ENCODE results near the gene TBX20.

DNA sequence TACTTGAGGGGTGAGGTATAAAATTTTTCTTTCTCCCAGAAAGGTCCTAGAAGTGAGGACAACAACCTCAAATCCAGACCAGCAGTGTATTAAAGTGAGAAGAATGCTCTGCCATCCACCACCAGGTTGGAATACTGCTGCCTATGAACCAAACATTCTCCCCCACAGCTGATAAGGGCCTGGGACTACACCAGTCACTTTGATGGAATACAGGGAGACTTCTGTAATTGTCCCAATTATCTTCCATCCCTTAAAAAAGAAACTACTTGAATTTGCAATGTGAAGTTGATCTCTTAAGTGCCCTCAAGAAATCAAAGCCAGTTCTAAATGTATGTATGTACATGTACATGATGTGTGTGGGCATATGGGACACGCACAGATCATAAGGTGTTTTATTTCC lies 3.0 kb downstream of the TBX20 start:
- TF ChIP-seq, protein P1, sequence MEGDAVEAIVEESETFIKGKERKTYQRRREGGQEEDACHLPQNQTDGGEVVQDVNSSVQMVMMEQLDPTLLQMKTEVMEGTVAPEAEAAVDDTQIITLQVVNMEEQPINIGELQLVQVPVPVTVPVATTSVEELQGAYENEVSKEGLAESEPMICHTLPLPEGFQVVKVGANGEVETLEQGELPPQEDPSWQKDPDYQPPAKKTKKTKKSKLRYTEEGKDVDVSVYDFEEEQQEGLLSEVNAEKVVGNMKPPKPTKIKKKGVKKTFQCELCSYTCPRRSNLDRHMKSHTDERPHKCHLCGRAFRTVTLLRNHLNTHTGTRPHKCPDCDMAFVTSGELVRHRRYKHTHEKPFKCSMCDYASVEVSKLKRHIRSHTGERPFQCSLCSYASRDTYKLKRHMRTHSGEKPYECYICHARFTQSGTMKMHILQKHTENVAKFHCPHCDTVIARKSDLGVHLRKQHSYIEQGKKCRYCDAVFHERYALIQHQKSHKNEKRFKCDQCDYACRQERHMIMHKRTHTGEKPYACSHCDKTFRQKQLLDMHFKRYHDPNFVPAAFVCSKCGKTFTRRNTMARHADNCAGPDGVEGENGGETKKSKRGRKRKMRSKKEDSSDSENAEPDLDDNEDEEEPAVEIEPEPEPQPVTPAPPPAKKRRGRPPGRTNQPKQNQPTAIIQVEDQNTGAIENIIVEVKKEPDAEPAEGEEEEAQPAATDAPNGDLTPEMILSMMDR (IDR thresholded peaks at IDR 0.05; ENCODE audit: low read depth, low read length): no peak
- no peak for TF ChIP-seq EZH2phosphoT487 (IDR thresholded peaks at IDR 0.05; ENCODE audit: low read depth)

All from OCI-LY3 (cell line).